Vagina (tissue), 2 donors: ENCODE results near the gene TBC1D7.

Experiments
- CTCF ChIP-seq, 3 experiments: fragments of 450-650 bp in 2 of 3; fragments of 200-600 bp in 1 of 3; sonication (generic) in 1 of 3; IDR thresholded peaks; one replicate each; pipeline ENCODE4 v1.5.1; 2017 to 2019; ENCODE audit warnings: antibody characterized with exemption in 3 of 3, mild to moderate bottlenecking in 2 of 3, moderate library complexity in 2 of 3
- POLR2A ChIP-seq, 2 donors: fragments of 450-650 bp; IDR thresholded peaks; one replicate each; pipeline ENCODE4 v1.6.1; 2017; ENCODE audit warnings: antibody characterized with exemption in 2 of 2, mild to moderate bottlenecking in 2 of 2, moderate library complexity in 2 of 2

GRCh38 chr6:13256266-13257001, 71.9 kb downstream of the TBC1D7 start:
- no peak for TF ChIP-seq CTCF (IDR thresholded peaks at IDR 0.05)
- TF ChIP-seq POLR2A (IDR thresholded peaks at IDR 0.05): no peak
